Measurements from ENCODE around the gene GPSM1. TPM values are rescaled to one million over a fixed set of nuclear protein-coding genes. Genes with fewer than 3 reads are reported as not detected.

GPSM1 gene
- total RNA-seq, 1 experiment from 2014 or later = 26.9 TPM

DNA sequence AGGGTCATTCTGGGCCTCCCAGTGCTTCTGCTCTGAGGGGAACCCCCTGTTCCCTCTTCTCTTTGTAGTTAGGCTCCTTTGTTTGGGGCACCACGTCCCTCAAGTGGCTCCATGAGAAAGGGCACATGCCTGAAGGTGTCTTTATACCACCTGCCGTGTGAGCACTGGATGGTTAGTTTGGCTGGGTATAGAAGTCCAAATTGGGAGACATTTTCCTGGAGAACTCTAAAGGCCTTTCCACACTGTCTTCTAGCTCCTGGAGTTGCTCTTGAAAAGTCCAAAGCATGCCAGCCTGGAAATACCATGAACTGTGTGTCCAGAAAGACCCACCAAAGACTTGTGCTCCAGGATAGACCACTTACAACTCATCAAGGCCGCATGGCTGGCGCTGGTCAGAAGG is 12.4 kb upstream of the GPSM1 start:
- intact Hi-C loops (cut with micrococcal nuclease) = no loop called here
- Histone ChIP-seq H2AFZ (ENCODE audit: low read length) (no peak overlapping the region), H3K36me3 (ENCODE audit: low read depth, low read length) (no peaks in the 10 kb centered on the region), H3K4me1 (ENCODE audit: insufficient read depth, low read length) (no peaks in the 10 kb centered on the region), H4K20me1 (ENCODE audit: low read length) (no peaks in the 10 kb centered on the region), H3K4me2 (ENCODE audit: low read length) (no peak overlapping the region), H3K9me3 (ENCODE audit: low read length) (no peaks in the 10 kb centered on the region), H3K9me2 (replicated peaks; ENCODE audit: low read length) (no peaks in the 10 kb centered on the region), H3F3A (ENCODE audit: low read length, unreplicated experiment) (no peaks in the 10 kb centered on the region), H3K9ac (ENCODE audit: low read length) (no peak overlapping the region), H3K4me3 (ENCODE audit: low read length) (no peak overlapping the region), H3K27ac (ENCODE audit: low read length) (no peak overlapping the region), H3K79me2 (ENCODE audit: low read length) (no peaks in the 10 kb centered on the region), H3K27me3 (ENCODE audit: low read length) (no peaks in the 10 kb centered on the region)
- BruUV-seq (replicated peaks) = no TSS peak
- CTCF ChIA-PET = no interaction called here
- ATAC-seq (no peak), DNase-seq (no peak)
- TF ChIP-seq EZH2phosphoT487 (IDR thresholded peaks at IDR 0.05; ENCODE audit: borderline replicate concordance, low read length) = no peak
- TF ChIP-seq EZH2 (IDR thresholded peaks at IDR 0.05; ENCODE audit: low read length, unreplicated experiment) = no peak
- TF ChIP-seq CTCF (conservative IDR thresholded peaks at IDR 0.05; ENCODE audit: low read depth, low read length) = no peak
- POLR2A ChIA-PET (ENCODE audit: unreplicated experiment) = no interaction called here

DNA sequence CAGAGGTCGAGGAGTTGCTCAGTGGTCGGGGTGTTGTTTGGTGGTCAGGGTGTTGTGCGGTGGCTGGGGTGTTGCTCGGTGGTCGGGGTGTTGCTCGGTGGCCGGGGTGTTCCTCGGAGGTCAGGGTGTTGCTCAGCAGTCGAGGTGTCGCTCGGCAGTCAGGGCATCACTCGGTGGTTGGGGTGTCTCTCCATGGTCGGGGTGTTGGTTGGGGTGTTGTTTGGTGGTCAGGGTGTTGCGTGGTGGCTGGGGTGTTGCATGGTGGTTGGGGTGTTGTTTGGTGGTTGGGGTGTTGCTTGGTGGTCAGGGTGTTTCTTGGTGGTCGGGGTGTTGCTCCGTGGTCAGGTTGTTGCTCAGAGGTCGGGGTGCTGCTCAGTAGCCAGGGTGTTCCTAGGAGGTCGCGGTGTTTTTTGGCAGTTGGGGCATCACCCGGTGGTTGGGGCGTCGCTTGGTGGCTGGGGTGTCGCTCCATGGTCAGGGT is 11.0 kb upstream of the GPSM1 start:
- Histone ChIP-seq H3K4me3 (ENCODE audit: low read length) (no peak overlapping the region), H3K9ac (ENCODE audit: low read length) (no peak overlapping the region), H2AFZ (ENCODE audit: low read length) (no peak overlapping the region), H3K36me3 (ENCODE audit: low read depth, low read length) (no peaks in the 10 kb centered on the region), H3K9me3 (ENCODE audit: low read length) (no peaks in the 10 kb centered on the region), H3K27ac (ENCODE audit: low read length) (no peak overlapping the region), H3K4me1 (ENCODE audit: insufficient read depth, low read length) (no peaks in the 10 kb centered on the region), H3K9me2 (replicated peaks; ENCODE audit: low read length) (no peaks in the 10 kb centered on the region), H3K79me2 (ENCODE audit: low read length) (no peaks in the 10 kb centered on the region), H3K4me2 (ENCODE audit: low read length) (no peak overlapping the region), H3F3A (ENCODE audit: low read length, unreplicated experiment) (no peaks in the 10 kb centered on the region), H4K20me1 (ENCODE audit: low read length) (no peaks in the 10 kb centered on the region), H3K27me3 (ENCODE audit: low read length) (no peaks in the 10 kb centered on the region)
- POLR2A ChIA-PET (ENCODE audit: unreplicated experiment) = no interaction called here
- ATAC-seq (no peak), DNase-seq (no peak)
- intact Hi-C loops (cut with micrococcal nuclease) = no loop called here
- no TSS peak for BruUV-seq (replicated peaks)
- TF ChIP-seq CTCF (conservative IDR thresholded peaks at IDR 0.05; ENCODE audit: low read depth, low read length) = no peak
- no peak for TF ChIP-seq EZH2phosphoT487 (IDR thresholded peaks at IDR 0.05; ENCODE audit: borderline replicate concordance, low read length)
- TF ChIP-seq EZH2 (IDR thresholded peaks at IDR 0.05; ENCODE audit: low read length, unreplicated experiment) = no peak
- CTCF ChIA-PET = no interaction called here

GRCh38 chr9:136316896-136317676 is 10.3 kb upstream of the GPSM1 start:
- CTCF ChIA-PET = no interaction called here
- POLR2A ChIA-PET (ENCODE audit: unreplicated experiment) = no interaction called here
- TF ChIP-seq EZH2 (IDR thresholded peaks at IDR 0.05; ENCODE audit: low read length, unreplicated experiment) (no peak), EZH2phosphoT487 (IDR thresholded peaks at IDR 0.05; ENCODE audit: borderline replicate concordance, low read length) (no peak), CTCF (conservative IDR thresholded peaks at IDR 0.05; ENCODE audit: low read depth, low read length) (no peak)

More at GRCh38 chr9:136316896-136317676, 10.3 kb upstream of the GPSM1 start:
- H3K9me2 ChIP-seq (replicated peaks; ENCODE audit: low read length) = no peaks in the 10 kb centered on the region
- H4K20me1 ChIP-seq (ENCODE audit: low read length) = no peaks in the 10 kb centered on the region
- no peaks in the 10 kb centered on the region for H3F3A ChIP-seq (ENCODE audit: low read length, unreplicated experiment)
- H3K4me3 ChIP-seq (ENCODE audit: low read length) = no peak overlapping the region
- no peak overlapping the region for H3K27ac ChIP-seq (ENCODE audit: low read length)
- H3K79me2 ChIP-seq (ENCODE audit: low read length) = no peaks in the 10 kb centered on the region
- intact Hi-C loops (cut with micrococcal nuclease) = no loop called here
- no peaks in the 10 kb centered on the region for H3K4me1 ChIP-seq (ENCODE audit: insufficient read depth, low read length)
- no peak overlapping the region for H2AFZ ChIP-seq (ENCODE audit: low read length)
- H3K27me3 ChIP-seq (ENCODE audit: low read length) = no peaks in the 10 kb centered on the region
- DNase-seq (no peak), ATAC-seq (no peak)
- no peaks in the 10 kb centered on the region for H3K36me3 ChIP-seq (ENCODE audit: low read depth, low read length)
- H3K4me2 ChIP-seq (ENCODE audit: low read length) = no peak overlapping the region
- no peak overlapping the region for H3K9ac ChIP-seq (ENCODE audit: low read length)
- no peaks in the 10 kb centered on the region for H3K9me3 ChIP-seq (ENCODE audit: low read length)
- no TSS peak for BruUV-seq (replicated peaks)

All from PC-3 (cell line).